HEK293 (cell line): ENCODE measurements around the gene SREBF1.
A peak's percentile ranks its signal among the peaks of the same experiment; 100 is the strongest.

ENCODE experiments used
- CTCF ChIA-PET: fragments of 350-600 bp; formaldehyde crosslinking; extraction: SDS; loops from one replicate; lab custom pipeline; 2021; ENCODE audit warnings: antibody characterized with exemption; lab: Yijun Ruan, JAX
- POLR2A ChIA-PET: fragments of 300-600 bp; formaldehyde crosslinking; extraction: SDS; loops from one replicate; lab custom pipeline; 2020; ENCODE audit warnings: antibody characterized with exemption, inconsistent platforms; lab: Yijun Ruan, JAX
- H3K27ac ChIP-seq: fragments of 200-500 bp; sonication (Bioruptor generic); 2 replicates; pipeline ENCODE4 v1.5.1; 2014; ENCODE audit warnings: low read depth, low read length, control low read depth, inconsistent platforms; ENCODE audit errors: extremely low read depth
- H3K36me3 ChIP-seq, 2 experiments: fragments of 200-500 bp in 1 of 2; sonication (Bioruptor generic) in 1 of 2; 1 replicate in 1 of 2; 2 replicates in 1 of 2; pipeline ENCODE4 v1.5.1; 2014 to 2017; ENCODE audit warnings: inconsistent platforms in 2 of 2, low read length in 2 of 2; ENCODE audit not compliant: control insufficient read depth in 2 of 2, insufficient read depth in 1 of 2
- H3K4me1 ChIP-seq: fragments of 200-500 bp; sonication (Bioruptor generic); 2 replicates; pipeline ENCODE4 v1.5.1; 2014; ENCODE audit warnings: mild to moderate bottlenecking, low read length, inconsistent platforms; ENCODE audit not compliant: control insufficient read depth, insufficient read depth
- H3K4me3 ChIP-seq: 2 replicates; pipeline ENCODE4 v1.5.1; 2011; ENCODE audit warnings: low read depth, mild to moderate bottlenecking, control low read depth, low read length, moderate library complexity
- H3K9me3 ChIP-seq: fragments of 200-500 bp; sonication (Bioruptor generic); 2 replicates; pipeline ENCODE4 v1.5.1; 2014; ENCODE audit warnings: low read depth, low read length, inconsistent platforms; ENCODE audit not compliant: control insufficient read depth, insufficient read depth
- GLI4 ChIP-seq: fragments of 450-650 bp; formaldehyde crosslinking; IDR thresholded peaks from 2 replicates; pipeline ENCODE4 v1.5.1; 2016; ENCODE audit warnings: missing biosample characterization, missing genetic modification characterization
- GLIS1 ChIP-seq: fragments of 450-650 bp; formaldehyde crosslinking; IDR thresholded peaks from 2 replicates; pipeline ENCODE4 v1.5.1; 2016; ENCODE audit warnings: missing biosample characterization, missing genetic modification characterization
- MZF1 ChIP-seq: fragments of 450-650 bp; formaldehyde crosslinking; IDR thresholded peaks from 2 replicates; pipeline ENCODE4 v1.5.1; 2017; ENCODE audit warnings: missing biosample characterization, missing genetic modification characterization, borderline replicate concordance
- PRDM6 ChIP-seq: fragments of 450-650 bp; formaldehyde crosslinking; IDR thresholded peaks from 2 replicates; pipeline ENCODE4 v1.5.1; 2017; ENCODE audit warnings: missing biosample characterization, missing genetic modification characterization
- SCRT2 ChIP-seq: fragments of 450-650 bp; formaldehyde crosslinking; IDR thresholded peaks from 2 replicates; pipeline ENCODE4 v1.5.1; 2016; ENCODE audit warnings: missing biosample characterization, missing genetic modification characterization
- SETDB1 ChIP-seq: IDR thresholded peaks from one replicate; pipeline ENCODE4 v1.6.1; 2017; ENCODE audit warnings: mild to moderate bottlenecking, low read length, moderate library complexity, mixed read lengths; ENCODE audit not compliant: insufficient read length
- WT1 ChIP-seq: fragments of 450-650 bp; formaldehyde crosslinking; IDR thresholded peaks from 2 replicates; pipeline ENCODE4 v1.5.1; 2016; ENCODE audit warnings: missing biosample characterization, missing genetic modification characterization
- YY1 ChIP-seq: fragments of 450-650 bp; formaldehyde crosslinking; IDR thresholded peaks from 2 replicates; pipeline ENCODE4 v1.5.1; 2018; ENCODE audit warnings: missing biosample characterization, missing genetic modification characterization
- ZNF121 ChIP-seq: fragments of 450-650 bp; formaldehyde crosslinking; IDR thresholded peaks from 2 replicates; pipeline ENCODE4 v1.5.1; 2016; ENCODE audit warnings: missing biosample characterization, missing genetic modification characterization
- ZNF132 ChIP-seq: fragments of 450-650 bp; formaldehyde crosslinking; IDR thresholded peaks from 2 replicates; pipeline ENCODE4 v1.5.1; 2017; ENCODE audit warnings: missing biosample characterization, missing genetic modification characterization, borderline replicate concordance
- ZNF24 ChIP-seq: fragments of 450-650 bp; formaldehyde crosslinking; IDR thresholded peaks from 2 replicates; pipeline ENCODE4 v1.5.1; 2016; ENCODE audit warnings: missing biosample characterization, missing genetic modification characterization
- ZNF274 ChIP-seq, 2 experiments: fragments of 200-500 bp in 1 of 2; fragments of 450-650 bp in 1 of 2; sonication (Bioruptor generic) in 1 of 2; formaldehyde crosslinking in 1 of 2; IDR thresholded peaks; 2 replicates each; pipeline versions ENCODE4 v1.5.1 to v1.6.1; 2014 to 2016; ENCODE audit warnings: borderline replicate concordance in 1 of 2, inconsistent platforms in 1 of 2, low read length in 1 of 2, missing biosample characterization in 1 of 2, missing genetic modification characterization in 1 of 2
- ZNF341 ChIP-seq: fragments of 450-650 bp; formaldehyde crosslinking; IDR thresholded peaks from 2 replicates; pipeline ENCODE4; 2016; ENCODE audit warnings: low read depth, missing biosample characterization, missing genetic modification characterization
- ZNF354C ChIP-seq: fragments of 450-650 bp; formaldehyde crosslinking; IDR thresholded peaks from 2 replicates; pipeline ENCODE4 v1.5.1; 2016; ENCODE audit warnings: missing biosample characterization, missing genetic modification characterization, low read depth, borderline replicate concordance
- ZNF518A ChIP-seq: fragments of 450-650 bp; formaldehyde crosslinking; conservative IDR thresholded peaks from 2 replicates; pipeline ENCODE4 v1.5.1; 2016; ENCODE audit warnings: low read depth, missing biosample characterization, missing genetic modification characterization
- ZNF585B ChIP-seq: fragments of 450-650 bp; formaldehyde crosslinking; IDR thresholded peaks from 2 replicates; pipeline ENCODE4 v1.5.1; 2016; ENCODE audit warnings: missing biosample characterization, missing genetic modification characterization
- ZNF677 ChIP-seq: fragments of 450-650 bp; IDR thresholded peaks from 2 replicates; pipeline ENCODE4 v1.5.0; 2018; ENCODE audit warnings: missing biosample characterization, mild to moderate bottlenecking, missing genetic modification characterization, moderate library complexity
- ZNF747 ChIP-seq: fragments of 450-650 bp; formaldehyde crosslinking; IDR thresholded peaks from 2 replicates; pipeline ENCODE4 v1.5.1; 2016; ENCODE audit warnings: missing biosample characterization, missing genetic modification characterization
- ZNF76 ChIP-seq: fragments of 450-650 bp; formaldehyde crosslinking; IDR thresholded peaks from 2 replicates; pipeline ENCODE4; 2016; ENCODE audit warnings: low read depth, missing biosample characterization, missing genetic modification characterization, borderline replicate concordance
- ZSCAN16 ChIP-seq: fragments of 450-650 bp; formaldehyde crosslinking; IDR thresholded peaks from 2 replicates; pipeline ENCODE4 v1.5.1; 2016; ENCODE audit warnings: missing biosample characterization, missing genetic modification characterization
- TF ChIP-seq, protein P1 (sequence below): fragments of 450-650 bp; formaldehyde crosslinking; IDR thresholded peaks from 2 replicates; pipeline ENCODE4 v1.5.1; 2017; ENCODE audit warnings: missing biosample characterization, mild to moderate bottlenecking, missing genetic modification characterization, moderate library complexity
- TF ChIP-seq, protein P2 (sequence below): fragments of 450-650 bp; IDR thresholded peaks from 2 replicates; pipeline ENCODE4 v1.5.1; 2018; ENCODE audit warnings: missing biosample characterization, mild to moderate bottlenecking, missing genetic modification characterization

The SREBF1 gene

DNA sequence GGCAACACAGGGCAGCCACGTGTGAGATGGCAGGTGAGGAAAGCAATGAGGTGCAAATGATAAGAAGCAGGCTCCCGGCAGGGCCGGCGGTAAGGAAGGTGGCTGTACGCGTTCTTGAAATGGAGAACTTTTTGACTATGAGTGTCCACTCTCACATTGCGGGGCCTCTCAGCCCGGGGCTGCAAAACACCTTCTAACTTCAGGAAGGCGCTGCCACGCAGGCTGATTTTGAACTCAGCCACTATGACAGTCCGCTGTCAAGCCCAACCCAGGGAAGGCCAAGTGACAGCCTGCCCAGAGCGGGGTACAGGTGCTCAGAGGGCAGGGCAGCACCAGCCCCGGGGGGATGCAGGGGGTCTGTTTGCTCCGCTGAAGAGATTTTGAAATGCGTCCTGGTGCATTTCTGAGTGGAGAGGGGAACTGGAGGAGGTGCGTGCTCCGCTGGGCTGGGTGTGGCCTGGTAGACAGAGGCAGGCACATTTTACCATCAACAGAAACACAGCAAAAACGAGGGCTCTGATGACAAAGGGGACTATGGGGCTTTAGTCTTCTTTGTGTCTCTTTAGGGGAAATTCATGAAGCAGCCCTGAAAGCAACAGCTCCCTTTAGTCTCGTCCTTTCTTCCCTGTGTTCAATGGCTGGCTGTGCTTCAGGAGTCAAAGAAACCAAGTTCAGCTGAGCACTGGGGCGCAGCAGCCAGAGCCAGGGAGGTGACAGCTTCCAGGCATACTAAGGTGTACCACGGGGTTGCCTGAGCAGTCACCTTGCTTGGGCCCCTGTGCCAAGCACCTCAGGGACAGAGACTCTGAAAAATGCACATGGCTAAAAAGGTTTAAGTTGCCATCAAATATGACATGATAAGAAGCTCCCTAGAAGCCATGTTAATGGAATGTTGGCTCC, 14.6 kb upstream of the SREBF1 start:
- H3K27ac ChIP-seq: no peak overlapping the region; the same call in 1 of the 2 replicates
- ChIA-PET CTCF (interaction anchor here (0.7 to 3.0 kb wide), 3 partner anchors 11 to 363 kb away, joined by 3 to 18 read pairs (median 5); no protein-coding TSS in a partner anchor), POLR2A (no interaction called here)
- TF ChIP-seq MZF1 (tag by site-specific recombination): no peak
- TF ChIP-seq, protein P1, sequence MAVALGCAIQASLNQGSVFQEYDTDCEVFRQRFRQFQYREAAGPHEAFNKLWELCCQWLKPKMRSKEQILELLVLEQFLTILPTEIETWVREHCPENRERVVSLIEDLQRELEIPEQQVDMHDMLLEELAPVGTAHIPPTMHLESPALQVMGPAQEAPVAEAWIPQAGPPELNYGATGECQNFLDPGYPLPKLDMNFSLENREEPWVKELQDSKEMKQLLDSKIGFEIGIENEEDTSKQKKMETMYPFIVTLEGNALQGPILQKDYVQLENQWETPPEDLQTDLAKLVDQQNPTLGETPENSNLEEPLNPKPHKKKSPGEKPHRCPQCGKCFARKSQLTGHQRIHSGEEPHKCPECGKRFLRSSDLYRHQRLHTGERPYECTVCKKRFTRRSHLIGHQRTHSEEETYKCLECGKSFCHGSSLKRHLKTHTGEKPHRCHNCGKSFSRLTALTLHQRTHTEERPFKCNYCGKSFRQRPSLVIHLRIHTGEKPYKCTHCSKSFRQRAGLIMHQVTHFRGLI: peak; percentile 76
- H3K4me1 ChIP-seq: peaks cover 25% of the 10 kb centered on the region
- H3K36me3 ChIP-seq: peaks cover 0 to 3% of the 10 kb centered on the region in 2 experiments; a peak in 2 of 3 replicates
- H3K9me3 ChIP-seq: no peaks in the 10 kb centered on the region
- no peak overlapping the region for H3K4me3 ChIP-seq

DNA sequence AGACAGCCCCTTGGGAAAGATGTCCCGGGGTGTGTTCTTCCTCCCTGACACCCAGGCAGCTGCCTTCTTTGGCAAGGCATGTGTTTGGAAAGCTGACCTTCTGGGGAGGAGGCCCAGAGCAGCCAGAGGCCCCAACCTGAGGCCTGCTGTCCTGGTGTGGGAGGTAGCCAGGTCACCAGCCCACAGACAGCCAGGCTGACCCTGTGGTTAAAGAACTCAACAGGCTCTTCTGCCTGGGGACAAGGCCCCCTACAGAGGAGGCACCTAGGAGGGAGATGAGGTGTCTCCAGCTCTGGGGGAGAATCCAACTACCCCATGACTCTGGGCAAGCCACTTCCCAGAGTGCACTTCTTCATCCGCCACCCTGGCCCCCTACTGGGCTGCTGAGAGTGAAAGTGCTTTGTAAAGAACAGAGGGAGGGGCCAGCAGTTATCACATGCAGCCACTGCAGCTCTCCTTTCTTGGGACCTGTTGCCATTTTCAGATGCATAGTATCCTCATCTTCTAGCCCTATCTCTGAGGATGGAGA, 13.1 kb upstream of the SREBF1 start:
- H3K27ac ChIP-seq: peak overlapping the region; percentile 70
- no peaks in the 10 kb centered on the region for H3K9me3 ChIP-seq
- no peak overlapping the region for H3K4me3 ChIP-seq
- CTCF ChIA-PET: interaction anchor here (0.5 to 2.5 kb wide), 7 partner anchors 10 to 1652 kb away, joined by 3 to 12 read pairs (median 4); no protein-coding TSS in a partner anchor
- peaks cover 0 to 3% of the 10 kb centered on the region in 2 experiments; a peak in 2 of 3 replicates for H3K36me3 ChIP-seq
- peaks cover 25% of the 10 kb centered on the region for H3K4me1 ChIP-seq
- POLR2A ChIA-PET: interaction anchor here (0.7 to 6.2 kb wide), 5 partner anchors 9 to 64 kb away, joined by 3 to 31 read pairs (median 4); partner anchors contain the start of gene SREBF1
- peak; percentile 99 for TF ChIP-seq GLIS1 (tag by site-specific recombination)
- no peak for TF ChIP-seq ZNF585B (tag by site-specific recombination)
- 0 out of 2 replicates have a peak, but pooled peaks have one; percentile 11 for TF ChIP-seq YY1 (tag by site-specific recombination)
- TF ChIP-seq, protein P2, sequence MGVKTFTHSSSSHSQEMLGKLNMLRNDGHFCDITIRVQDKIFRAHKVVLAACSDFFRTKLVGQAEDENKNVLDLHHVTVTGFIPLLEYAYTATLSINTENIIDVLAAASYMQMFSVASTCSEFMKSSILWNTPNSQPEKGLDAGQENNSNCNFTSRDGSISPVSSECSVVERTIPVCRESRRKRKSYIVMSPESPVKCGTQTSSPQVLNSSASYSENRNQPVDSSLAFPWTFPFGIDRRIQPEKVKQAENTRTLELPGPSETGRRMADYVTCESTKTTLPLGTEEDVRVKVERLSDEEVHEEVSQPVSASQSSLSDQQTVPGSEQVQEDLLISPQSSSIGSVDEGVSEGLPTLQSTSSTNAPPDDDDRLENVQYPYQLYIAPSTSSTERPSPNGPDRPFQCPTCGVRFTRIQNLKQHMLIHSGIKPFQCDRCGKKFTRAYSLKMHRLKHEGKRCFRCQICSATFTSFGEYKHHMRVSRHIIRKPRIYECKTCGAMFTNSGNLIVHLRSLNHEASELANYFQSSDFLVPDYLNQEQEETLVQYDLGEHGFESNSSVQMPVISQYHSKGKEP: peak; percentile 94
- no peak for TF ChIP-seq ZNF274 (IDR thresholded peaks at IDR 0.05; ENCODE audit: low read length)
- TF ChIP-seq ZNF274 (tag by site-specific recombination; IDR thresholded peaks at IDR 0.05; ENCODE audit: borderline replicate concordance): no peak
- no peak for TF ChIP-seq ZNF747
- no peak for TF ChIP-seq ZNF132
- TF ChIP-seq SCRT2 (tag by site-specific recombination): peak; percentile 97
- peak; percentile 29; the same call in 1 of the 2 replicates for TF ChIP-seq WT1
- TF ChIP-seq ZNF76: peak; percentile 71
- TF ChIP-seq ZNF341: peak; percentile 95
- no peak for TF ChIP-seq ZNF518A (tag by site-specific recombination)
- no peak for TF ChIP-seq ZNF677 (tag by site-specific recombination)
- no peak for TF ChIP-seq GLI4 (tag by site-specific recombination)
- TF ChIP-seq ZNF24 (tag by site-specific recombination): no peak
- no peak for TF ChIP-seq ZNF354C (tag by site-specific recombination)
- no peak for TF ChIP-seq ZSCAN16 (tag by site-specific recombination)
- no peak for TF ChIP-seq ZNF121 (tag by site-specific recombination)
- no peak for TF ChIP-seq SETDB1
- no peak for TF ChIP-seq PRDM6
